HEK293T (cell line): ENCODE results near the gene PIGQ.

Experiments used
- ELF4 ChIP-seq: fragments of 450-650 bp; IDR thresholded peaks from 2 replicates; pipeline ENCODE4 v1.6.1; 2017; ENCODE audit warnings: antibody characterized with exemption
- FOXA1 ChIP-seq: fragments of 450-650 bp; IDR thresholded peaks from 2 replicates; pipeline ENCODE4 v1.6.1; 2016; ENCODE audit warnings: mild to moderate bottlenecking
- FOXK2 ChIP-seq: fragments of 450-650 bp; IDR thresholded peaks from 2 replicates; pipeline ENCODE4 v1.6.1; 2016; ENCODE audit warnings: mild to moderate bottlenecking
- FOXM1 ChIP-seq: fragments of 450-650 bp; IDR thresholded peaks from 2 replicates; pipeline ENCODE4 v1.6.1; 2017; ENCODE audit warnings: mild to moderate bottlenecking, borderline replicate concordance
- HDGF ChIP-seq: fragments of 450-650 bp; IDR thresholded peaks from 2 replicates; pipeline ENCODE4 v1.6.1; 2017; ENCODE audit warnings: antibody characterized with exemption, borderline replicate concordance
- NFRKB ChIP-seq: fragments of 450-650 bp; IDR thresholded peaks from 2 replicates; pipeline ENCODE4 v1.6.1; 2016; ENCODE audit warnings: mild to moderate bottlenecking, moderate library complexity
- PKNOX1 ChIP-seq: fragments of 450-650 bp; IDR thresholded peaks from 2 replicates; pipeline ENCODE4 v1.6.1; 2016
- SP1 ChIP-seq: fragments of 450-650 bp; IDR thresholded peaks from 2 replicates; pipeline ENCODE4 v1.6.1; 2017
- ZNF384 ChIP-seq: fragments of 450-650 bp; IDR thresholded peaks from 2 replicates; pipeline ENCODE4 v1.6.1; 2016

GRCh38 chr16:578232-578869, 8.6 kb downstream of the PIGQ start:
- TF ChIP-seq ZNF384 (no peak), FOXK2 (no peak), FOXA1 (no peak), SP1 (no peak), ELF4 (no peak), FOXM1 (no peak), NFRKB (no peak), PKNOX1 (no peak), HDGF (no peak)
